GM12891 (cell line): ENCODE results near the gene KIF1A.

ENCODE experiments used
- DNase-seq: peaks from one replicate; pipeline ENCODE4 v3.0.0; 2011; ENCODE audit warnings: low spot score; ENCODE audit not compliant: insufficient read length
- FAIRE-seq: peaks from 2 replicates; lab custom pipeline; 2011; peaks lifted over from hg19 to GRCh38; lab: Jason Lieb, UNC
- PAX5 ChIP-seq: IDR thresholded peaks from 2 replicates; pipeline ENCODE4 v1.6.1; 2011; ENCODE audit warnings: low read length, moderate library complexity, mild to moderate bottlenecking; ENCODE audit not compliant: insufficient read depth, severe bottlenecking
- POLR2A ChIP-seq: IDR thresholded peaks from 2 replicates; pipeline ENCODE4 v1.6.1; 2011; ENCODE audit warnings: low read depth, low read length, control low read depth
- POLR2AphosphoS5 ChIP-seq: IDR thresholded peaks from 2 replicates; pipeline ENCODE4 v1.6.1; 2011; ENCODE audit warnings: low read depth, low read length, control low read depth
- POU2F2 ChIP-seq: IDR thresholded peaks from 2 replicates; pipeline ENCODE4 v1.6.1; 2011; ENCODE audit warnings: low read depth, mild to moderate bottlenecking, control low read depth, low read length, moderate library complexity
- SPI1 ChIP-seq: IDR thresholded peaks from 2 replicates; pipeline ENCODE4 v1.6.1; 2011; ENCODE audit warnings: low read depth, low read length, control low read depth
- TAF1 ChIP-seq: IDR thresholded peaks from 2 replicates; pipeline ENCODE4 v1.6.1; 2011; ENCODE audit warnings: low read depth, low read length, control low read depth

The KIF1A gene

DNA sequence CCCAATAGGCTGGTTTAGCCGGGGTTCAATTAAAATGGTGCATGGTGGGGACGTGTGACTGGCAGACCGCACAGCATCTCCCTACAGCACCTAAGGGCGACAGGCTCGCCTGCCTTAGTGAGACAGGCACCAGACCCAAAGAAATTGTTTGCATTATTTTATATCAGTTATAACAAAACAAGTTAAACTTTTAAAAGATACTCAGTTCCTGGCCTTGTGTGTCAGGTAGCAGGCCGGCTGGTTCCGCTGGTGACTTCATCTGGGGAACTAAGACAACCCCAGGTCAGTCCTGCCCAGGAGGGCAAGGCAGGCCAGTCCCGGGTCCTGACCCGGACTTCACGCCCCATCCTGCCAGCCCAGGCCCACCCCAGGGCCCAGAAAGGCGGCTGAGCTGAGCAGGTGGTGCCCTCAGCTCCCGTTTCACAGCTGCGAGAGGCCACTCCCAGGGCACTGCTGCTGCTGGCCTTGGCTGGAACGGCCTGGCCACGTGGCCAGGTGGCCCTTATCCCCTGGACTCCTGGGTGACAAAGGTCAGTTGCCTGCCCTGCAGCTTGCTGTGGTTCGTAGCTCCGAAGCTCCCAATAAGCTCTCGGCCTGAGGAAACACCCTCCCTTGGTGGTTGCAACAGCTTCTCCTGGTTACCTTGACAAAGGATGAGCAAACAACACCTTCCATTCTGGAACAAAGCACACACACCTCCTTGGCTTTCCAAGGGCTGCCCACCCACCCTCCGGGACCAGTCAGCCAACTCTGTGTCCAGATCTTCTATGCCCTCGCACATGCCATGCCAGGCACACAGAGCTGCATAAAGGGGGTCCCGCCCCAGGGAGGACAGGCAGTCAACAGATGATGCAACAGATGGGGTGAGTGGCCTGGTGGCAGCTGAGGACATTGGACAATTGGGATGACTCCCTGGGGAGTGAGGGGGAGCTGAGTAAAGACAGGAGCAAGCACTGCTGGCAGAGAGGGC lies 37.3 kb upstream of the KIF1A start:
- FAIRE-seq (no peak), DNase-seq (no peak)
- TF ChIP-seq SPI1, result no peak
- no peak for TF ChIP-seq POLR2A
- TF ChIP-seq PAX5, result no peak
- no peak for TF ChIP-seq TAF1
- TF ChIP-seq POLR2AphosphoS5, result no peak
- TF ChIP-seq POU2F2, result no peak

- DNase-seq, result no peak
- TF ChIP-seq PAX5 (no peak), POLR2A (no peak), POLR2AphosphoS5 (no peak), TAF1 (no peak), SPI1 (no peak), POU2F2 (no peak)
- no peak for FAIRE-seq
Observed at GRCh38 chr2:240856151-240856980, 36.3 kb upstream of the KIF1A start.

GRCh38 chr2:240855670-240856069 lies 35.7 kb upstream of the KIF1A start:
- no peak for DNase-seq
- FAIRE-seq, result no peak
- no peak for TF ChIP-seq SPI1
- TF ChIP-seq PAX5, result no peak
- TF ChIP-seq POLR2AphosphoS5, result no peak
- TF ChIP-seq POU2F2, result no peak
- no peak for TF ChIP-seq POLR2A
- TF ChIP-seq TAF1, result no peak

DNA sequence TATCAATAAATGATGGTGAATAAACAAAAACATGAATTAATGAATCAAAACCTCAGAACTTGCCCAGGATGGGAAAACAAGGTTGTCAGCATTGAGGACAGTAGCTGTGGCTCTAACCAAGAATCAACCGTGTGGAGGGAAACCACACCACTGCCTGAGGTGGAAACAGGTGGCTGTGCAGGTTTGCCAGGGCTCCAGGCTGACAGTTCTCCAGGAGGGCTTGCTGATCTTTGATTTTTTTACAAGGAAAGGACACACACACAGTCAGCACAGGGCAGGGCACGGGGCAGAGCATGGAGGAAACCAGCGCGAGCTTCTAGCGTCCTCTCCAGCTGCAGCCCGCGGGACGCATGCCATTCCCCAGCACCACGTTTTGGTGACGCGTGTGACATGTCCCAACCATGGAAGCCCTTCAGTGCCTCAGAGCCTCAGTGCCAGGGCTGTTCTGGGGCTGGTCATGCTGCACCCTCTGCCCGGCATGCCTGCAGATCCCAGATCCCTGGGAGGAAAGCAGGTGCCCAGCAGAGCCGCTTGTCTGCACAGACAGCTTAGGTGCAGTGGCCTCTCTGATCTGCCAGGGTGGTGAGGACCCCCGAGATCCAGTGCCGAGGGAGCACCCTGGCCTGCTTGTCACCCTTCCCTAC lies 32.8 kb upstream of the KIF1A start:
- DNase-seq, result no peak
- FAIRE-seq, result no peak
- TF ChIP-seq PAX5, result no peak
- no peak for TF ChIP-seq SPI1
- TF ChIP-seq POLR2A, result no peak
- no peak for TF ChIP-seq POLR2AphosphoS5
- no peak for TF ChIP-seq POU2F2
- no peak for TF ChIP-seq TAF1

DNA sequence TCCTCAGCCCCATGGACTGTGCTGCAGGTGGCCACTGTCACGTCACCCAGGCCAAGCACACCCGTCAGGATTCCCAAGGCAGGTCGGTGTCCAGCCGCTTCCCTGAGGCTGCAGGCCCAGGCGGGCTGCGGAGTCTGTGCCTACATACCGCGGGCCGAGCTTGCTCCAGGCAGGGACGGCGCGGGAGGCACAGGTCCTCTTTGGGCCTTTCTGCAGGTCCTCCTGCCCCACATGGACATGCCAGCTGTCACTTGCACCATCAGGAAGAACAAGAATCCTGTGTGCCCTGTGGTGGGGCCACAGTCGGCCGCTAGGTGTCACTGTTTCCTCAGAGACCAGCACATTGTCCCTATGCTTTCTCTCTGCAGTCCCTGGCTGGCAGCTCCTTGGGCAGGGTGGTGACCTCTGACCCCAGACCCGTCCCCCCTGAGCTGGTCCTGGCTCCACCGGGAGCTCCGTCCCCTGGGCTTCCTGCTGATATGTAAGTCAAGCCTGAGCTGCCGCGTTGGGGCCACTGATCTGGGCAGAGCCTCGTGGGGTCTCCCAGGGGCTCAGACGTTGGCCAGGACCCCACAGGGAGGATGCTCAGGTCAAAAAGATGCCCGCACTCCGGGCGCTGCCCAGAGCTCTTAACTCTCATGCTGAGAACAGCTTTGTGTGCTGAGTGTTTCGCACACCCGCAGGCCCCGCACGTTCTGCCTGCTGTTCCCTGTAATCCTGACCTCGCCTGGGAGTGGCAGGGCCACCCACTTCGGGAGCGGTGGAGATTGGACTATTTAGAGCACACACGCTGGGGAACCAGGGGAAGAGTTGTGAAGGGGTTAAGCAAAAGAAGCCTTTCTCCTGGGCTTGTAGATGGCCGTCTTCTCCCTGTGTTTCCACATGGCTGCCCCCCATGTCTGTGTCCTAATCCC lies 31.3 kb upstream of the KIF1A start:
- DNase-seq (peak; percentile 87), FAIRE-seq (peak; percentile 94)
- TF ChIP-seq POLR2AphosphoS5 (no peak), POLR2A (no peak), SPI1 (no peak), TAF1 (no peak), PAX5 (no peak), POU2F2 (no peak)

DNA sequence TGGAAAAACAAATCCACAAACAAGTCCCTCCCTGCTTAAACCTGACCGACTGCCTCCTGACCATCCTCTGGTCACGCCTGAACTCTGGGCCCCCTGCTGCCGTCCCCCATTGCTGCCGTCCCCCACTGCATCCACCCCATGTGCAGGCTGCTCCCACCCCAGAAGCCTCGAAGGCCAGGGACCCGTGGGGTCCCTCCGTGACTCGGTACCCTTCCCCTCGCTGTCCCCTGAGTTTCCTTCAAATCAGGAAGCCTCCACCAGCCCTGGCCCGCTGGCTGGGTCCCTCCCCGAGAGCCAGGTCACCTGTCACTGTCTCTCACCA lies 30.7 kb upstream of the KIF1A start:
- FAIRE-seq (no peak), DNase-seq (no peak)
- TF ChIP-seq POU2F2, result no peak
- TF ChIP-seq PAX5, result no peak
- no peak for TF ChIP-seq SPI1
- TF ChIP-seq POLR2A, result no peak

DNA sequence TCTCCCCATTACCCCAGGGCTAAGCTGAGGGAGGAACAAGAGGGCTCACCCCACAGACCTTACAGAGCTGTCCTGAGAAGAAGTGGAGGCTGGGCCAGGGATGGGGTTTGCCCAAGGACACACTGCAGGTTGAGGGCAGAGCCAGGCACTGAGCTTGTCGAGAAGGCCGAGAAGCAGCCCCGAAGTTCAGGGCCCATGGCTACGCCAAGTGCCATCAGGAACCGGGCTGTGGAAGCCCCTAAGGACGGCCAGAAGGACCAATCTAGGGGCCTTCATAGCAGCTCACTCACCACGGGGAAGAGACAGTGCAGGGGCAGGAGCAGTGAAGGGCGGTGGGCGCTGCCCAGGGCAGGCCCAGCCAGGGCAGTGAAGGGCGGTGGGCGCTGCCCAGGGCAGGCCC lies 30.0 kb upstream of the KIF1A start:
- TF ChIP-seq POLR2AphosphoS5, result no peak
- TF ChIP-seq POU2F2, result no peak
- no peak for TF ChIP-seq TAF1
- TF ChIP-seq POLR2A, result no peak
- TF ChIP-seq PAX5, result no peak
- TF ChIP-seq SPI1, result no peak
- FAIRE-seq (no peak), DNase-seq (no peak)
